Measurements from ENCODE around the gene CASZ1.

CASZ1 gene

DNA sequence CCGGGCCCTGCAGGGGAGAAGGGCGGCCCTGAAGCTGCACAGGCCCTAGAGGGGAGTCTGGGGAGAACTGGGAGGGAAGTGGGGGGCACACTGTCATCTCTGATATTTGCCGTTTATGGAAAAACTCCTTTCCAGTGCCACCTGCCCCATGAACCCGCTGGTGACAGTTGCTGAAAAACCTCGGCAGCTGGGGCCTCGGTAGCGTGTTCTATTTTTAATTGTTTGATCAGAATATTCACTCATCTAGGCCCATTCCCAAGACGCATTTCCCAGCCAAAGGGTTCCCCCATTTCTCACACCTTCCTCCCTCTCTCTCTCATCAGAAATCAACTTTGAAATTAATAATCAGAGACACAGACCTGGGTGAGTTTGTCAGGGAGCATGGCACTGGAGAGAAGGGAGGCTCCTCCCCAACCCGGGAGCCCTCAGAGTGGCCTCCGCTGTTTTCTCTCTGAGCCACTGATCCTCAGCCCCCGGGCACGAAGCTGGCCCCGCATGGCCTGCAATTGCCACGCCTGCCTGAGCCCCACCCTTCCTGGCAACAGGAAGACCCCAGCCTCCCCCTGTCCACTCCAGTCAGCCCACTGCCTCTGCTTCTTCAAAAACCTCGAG is 111.1 kb downstream of the CASZ1 start:
- DNase-seq (ENCODE audit: low read depth in 2 of 2), result no peak

DNA sequence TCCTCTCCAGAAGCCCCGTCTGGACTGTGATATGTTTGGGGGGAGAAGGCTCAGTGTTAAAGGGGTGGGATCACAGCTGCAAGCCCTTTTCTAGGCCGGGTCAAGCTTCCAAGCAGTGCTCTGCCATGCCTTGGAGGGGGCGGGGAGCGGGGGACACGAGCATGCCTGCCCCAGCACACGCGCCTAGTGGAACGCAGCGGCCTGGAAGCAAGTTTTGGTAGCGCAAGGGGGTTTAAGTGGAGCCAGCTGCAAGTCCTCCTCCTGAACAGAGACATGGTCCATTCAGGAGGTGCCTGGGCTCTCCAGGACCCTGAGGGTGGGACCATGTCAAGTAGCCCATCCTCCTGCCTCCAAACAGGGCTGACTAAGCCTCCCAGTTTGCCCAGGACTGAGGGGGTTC is 112.2 kb downstream of the CASZ1 start:
- DNase-seq (ENCODE audit: low read depth in 2 of 2), result no peak

DNA sequence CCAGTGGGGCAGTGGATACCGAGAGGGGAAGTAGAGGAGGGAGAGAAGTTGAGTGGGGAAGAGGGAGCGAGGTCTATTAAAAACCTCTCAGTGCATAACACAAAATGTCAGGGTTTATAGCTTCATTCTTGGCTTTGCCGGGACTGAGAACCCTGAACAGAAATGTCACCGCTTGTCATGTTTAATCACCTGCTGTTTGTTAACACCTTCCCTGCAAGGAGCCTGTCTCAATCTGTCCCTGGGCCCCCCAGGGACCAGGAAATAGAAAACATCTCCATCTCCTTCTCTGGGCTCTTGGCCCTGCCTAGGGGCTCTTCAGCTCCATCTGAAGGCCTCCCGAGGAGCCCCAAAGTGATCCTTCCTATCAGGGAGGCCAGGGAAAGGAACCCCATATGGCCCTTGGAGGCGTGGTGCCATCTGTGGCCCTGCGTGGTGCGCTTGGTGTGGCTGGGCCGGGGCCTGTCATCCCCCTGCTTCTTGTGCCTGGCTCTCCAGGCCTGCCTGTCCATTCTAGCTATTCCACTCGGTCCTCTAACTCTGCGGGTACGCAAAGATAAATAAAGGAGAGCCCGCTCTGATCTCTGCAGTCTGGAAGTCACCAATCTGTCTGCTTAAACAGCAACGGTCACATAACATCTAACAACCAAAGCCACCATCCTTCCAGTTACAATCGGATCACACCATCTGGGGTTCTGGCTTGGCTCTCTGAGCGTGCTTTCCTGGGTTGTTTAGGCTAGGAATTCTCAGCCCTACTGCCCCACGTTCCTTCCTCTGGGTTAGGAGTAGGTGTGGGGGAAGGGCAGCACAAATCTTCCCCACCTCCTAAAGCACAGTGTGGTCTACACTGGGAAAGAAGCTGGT is 113.8 kb downstream of the CASZ1 start:
- no peak for DNase-seq (ENCODE audit: low read depth in 2 of 2)

DNA sequence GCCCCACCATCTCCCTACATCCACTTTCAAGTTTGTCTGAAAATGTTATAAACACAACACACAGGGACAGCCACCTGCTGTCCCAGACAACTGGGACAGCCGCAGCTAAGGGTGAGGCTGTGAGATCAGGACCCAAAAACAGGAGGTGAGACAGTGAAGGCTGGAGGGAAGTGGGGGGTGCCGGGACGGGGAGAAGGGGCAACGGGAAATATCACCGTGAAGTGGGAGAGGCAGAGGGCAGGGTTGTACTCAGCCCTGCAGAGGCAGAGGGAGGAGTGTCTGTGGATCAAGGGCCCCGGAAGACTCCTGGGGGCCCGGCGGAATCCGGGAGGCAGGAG is 114.4 kb downstream of the CASZ1 start:
- DNase-seq (ENCODE audit: low read depth in 2 of 2), result no peak

DNA sequence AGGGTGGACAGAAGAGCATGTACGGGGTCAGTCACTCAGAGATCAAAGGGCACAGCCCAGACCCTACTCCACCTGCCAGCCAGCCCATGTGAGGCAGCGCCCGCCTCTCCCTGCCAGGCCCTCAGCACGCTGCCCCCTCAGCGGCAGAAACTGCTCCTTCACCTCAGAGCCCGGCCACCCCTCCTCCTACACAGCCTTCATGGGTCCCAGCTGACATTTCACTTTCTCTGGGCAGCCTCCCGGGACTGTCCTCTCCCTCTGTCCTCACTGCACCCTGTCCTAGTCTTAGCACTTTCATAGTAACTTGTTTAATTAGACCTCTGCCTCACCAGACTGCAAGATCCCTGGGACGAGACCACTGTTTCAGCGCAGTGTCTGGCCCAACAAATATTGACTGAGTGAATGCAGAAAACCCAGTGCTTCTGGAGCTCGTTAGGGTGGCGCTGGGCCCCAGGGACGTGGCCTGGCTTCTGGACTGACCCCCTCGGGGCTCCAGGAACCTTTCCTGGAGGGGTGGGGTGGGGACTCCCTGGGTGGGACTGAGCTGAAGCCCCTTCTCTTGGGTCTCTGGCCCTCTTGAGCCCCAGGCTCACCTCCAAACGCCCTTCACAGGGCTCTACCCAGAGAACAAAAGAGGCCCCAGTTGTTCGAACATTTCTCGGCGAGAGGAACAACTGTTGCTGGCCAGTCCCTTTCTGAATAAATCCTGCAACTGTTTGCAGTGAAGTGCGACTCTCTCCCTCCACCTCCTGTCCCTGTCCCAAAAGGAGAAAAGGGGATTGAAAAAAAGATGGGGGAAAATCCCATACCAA is 114.9 kb downstream of the CASZ1 start:
- DNase-seq (ENCODE audit: low read depth in 2 of 2), result no peak

DNA sequence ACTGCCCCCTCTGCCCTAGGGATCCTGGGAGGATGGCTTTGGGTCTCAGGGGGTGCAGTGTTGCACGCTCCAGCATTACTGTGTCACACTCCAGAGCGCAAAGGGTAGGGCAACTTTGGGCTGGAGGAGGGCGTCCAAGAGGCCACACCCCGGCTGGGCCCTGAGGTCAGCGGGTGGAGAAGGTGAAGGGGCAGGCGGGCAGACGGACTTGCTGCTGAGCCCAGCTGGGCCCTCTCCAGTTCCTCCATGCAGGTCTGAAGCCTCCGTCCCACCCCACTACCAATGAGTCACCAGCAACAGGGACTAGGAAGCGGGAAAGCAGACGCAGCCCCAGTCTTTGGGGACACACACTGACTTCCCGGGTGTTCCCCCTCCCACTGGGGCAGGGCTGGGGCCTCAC is 116.0 kb downstream of the CASZ1 start:
- no peak for DNase-seq (ENCODE audit: low read depth in 2 of 2)

DNA sequence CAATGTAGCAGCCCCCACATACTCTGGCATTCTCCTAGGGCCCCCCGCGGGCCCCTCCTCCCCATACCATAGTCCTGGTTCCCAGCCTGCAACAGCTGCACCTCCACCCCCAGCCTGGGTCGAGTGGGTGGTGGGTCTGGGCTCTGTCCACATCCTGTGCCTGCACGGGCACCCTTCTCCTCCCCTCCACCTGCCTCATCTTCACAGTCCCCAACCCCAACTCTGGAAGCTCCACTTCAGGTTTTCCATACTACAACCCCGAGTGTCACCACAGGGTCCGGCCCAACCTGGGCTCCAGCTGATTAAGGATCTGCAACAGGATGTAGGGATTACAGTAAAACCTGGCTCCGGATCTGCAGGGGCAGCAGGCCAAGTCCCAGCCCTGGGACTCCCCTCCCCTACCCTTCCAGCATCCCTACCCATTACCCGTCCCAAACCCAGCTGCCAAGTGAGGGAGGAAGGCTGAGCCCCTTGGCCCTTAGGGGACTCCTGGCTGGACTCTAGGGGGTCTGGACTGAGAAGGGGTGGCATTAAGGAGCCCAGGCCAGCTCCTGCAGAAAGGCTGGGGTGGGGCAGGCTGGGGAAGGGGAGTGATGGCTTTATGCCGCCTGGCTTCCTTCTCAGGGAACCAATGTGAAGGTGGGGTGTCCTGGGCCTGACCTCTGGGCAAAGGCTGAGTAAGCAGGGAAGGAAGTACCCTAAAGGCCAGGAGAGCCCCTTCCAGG is 116.8 kb downstream of the CASZ1 start:
- DNase-seq (ENCODE audit: low read depth in 2 of 2), result no peak

DNA sequence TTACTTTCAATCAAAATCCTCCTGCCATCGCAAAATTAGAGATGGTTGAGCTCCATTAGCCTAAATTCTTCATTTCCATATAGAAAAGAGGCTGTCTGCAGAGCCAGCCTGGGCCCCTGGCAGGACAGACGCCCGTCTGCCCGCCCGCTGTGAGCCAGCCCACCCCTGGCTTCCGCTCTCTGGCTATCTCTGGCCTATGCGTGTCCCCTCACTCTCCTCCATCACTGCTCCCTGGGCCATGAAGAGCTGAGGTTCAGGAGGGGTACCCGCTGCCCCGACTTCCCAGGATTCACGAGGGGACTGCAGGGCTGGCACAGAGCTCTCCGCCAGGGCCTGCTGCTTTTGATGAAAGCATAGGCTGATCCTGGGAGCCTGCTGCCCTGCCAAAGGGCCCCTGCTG is 117.6 kb downstream of the CASZ1 start:
- no peak for DNase-seq (ENCODE audit: low read depth in 2 of 2)

DNA sequence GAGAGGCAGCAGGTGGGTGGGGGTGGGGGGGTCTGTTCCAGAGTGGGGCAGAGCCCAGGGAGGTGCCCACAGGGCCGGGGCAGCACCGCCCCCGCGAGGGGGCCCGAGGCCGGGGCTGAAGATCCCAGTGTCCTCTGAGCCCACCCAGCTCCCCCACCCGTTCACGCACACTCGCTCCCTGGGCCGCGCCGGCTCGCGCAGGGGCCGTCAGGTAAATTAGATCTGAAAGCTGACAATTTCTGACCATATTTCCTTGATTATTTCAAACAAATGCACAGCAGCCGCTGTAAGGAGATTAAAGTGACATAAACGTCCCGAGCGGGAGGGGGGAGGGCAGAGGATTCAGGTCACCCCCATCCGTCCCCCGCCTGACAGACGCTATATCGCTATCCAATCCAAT is 118.0 kb downstream of the CASZ1 start:
- no peak for DNase-seq (ENCODE audit: low read depth in 2 of 2)

DNA sequence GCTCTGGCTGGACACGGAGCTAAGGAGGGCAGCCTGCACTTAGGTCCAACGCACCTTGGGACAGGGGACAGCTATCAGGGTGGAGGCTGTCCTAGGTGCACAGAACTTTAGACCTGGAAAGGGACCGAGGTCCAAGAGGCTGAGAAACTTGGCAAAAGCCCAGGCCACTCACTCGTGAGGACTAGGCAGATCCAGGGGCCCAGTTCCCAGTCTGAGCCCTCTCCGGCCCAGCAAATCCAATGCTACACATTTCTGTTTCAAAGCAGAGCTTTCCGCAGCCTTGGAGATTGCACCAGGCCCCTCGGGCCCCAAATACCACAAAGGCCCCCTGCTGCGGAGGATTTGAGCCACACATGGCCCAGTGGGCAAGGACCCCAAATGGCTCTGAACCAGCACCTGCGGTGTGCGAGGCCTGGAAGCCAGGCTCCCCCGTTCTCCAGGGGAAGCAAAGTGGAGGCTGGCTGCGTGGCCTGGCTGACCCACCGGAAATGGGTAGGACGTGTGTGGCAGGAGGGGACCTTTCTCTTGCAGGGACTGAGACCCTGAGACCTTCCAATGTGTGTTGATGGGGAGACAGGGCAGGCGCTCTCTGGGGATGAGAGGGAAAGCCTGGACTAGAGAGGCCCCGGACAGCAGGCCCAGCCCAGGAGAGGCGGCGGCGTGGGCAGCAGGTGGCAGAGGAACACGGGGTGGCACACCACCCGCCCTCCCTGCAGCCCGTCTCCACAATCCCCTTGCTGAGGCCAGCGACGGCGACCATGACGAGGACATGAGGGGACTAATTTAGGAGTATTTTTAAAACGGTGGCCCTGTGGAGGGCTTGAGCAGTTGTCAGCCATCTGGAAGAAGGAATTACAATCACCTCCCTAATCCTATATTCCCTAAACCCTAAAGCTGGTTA is 118.7 kb downstream of the CASZ1 start:
- DNase-seq (ENCODE audit: low read depth in 2 of 2), result no peak

DNA sequence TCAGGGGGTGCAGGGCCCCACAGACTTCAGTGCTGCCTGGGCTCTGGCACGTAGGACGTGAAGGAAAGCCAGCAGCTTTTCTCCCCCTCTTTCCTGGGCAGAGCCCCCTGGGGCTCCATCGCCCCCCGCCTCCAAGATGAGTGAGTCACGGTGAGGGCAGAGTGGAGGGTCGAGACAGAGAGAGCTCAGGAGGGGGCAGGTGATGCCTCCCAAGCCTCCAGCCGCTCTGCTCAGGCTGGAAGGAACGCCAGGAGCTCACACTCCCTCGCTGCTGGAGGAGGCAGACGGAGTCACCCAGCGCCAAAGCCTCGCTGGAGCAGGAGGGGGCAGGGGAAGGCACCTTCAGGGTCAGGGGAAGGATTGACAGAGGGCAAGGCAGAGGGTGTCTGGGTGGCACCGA is 119.5 kb downstream of the CASZ1 start:
- no peak for DNase-seq (ENCODE audit: low read depth in 2 of 2)

DNA sequence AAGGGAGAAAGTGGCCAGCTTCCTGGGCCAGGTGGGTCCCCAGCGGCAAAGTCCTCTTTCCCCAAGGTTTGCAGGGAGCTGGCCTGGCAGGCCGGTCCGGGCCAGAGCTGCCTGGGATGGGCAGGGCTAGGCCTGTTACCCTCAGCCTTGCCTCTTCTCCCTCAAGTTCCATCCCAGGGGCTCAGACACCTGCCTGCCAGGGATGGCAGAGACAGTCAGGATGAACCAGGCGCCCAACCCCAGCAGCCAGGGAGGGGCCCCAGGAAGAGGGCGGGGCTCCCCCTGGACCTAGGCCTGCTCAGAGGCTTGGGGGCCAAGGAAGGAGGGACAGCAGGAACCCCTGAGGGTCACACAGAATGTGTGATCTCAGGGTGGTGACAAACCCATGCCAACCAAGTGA is 120.6 kb downstream of the CASZ1 start:
- no peak for DNase-seq (ENCODE audit: low read depth in 2 of 2)

DNA sequence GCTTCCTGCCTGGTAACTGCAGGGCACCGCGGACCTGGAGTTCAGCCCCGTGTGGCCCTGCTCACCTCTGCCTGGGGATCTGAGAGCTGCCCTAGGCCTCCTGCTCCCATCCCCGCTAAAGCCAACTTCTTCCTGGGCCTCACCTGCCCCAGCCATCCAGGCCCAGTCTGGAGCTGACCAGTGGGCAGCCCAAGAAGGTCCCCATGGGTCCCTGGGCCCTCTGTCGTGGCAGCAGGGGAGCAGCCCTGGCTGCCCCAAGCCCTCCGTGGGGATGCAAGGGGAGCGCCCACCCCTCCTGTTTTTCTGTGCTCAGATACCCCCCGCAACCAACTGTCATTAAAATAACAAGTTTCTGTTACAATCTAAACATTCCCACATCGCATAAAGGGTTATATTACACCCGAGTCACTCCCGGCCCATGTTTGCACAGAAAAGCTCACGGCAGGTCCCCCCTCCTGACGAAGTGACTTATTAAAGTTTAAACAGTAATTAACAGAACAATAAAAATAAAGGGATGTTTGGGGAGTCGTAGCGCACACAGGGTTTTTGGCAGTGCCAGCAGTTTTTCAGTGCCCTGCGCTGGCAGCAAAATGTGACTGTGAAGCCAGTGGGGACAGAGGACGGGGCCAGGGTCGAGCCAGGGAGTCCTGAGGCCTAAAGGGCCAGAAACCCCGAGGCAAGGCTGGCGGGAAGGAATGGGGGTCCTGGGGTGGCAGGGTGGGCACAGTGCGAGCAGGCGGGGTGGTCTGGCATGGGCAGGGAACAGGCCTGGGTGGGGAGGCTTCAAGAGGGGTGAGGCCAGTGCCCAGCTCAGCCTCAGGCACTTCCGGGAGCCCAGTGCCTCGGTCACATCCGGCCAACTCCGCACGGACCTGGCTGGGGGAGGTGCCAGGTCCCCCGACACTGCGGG is 121.5 kb downstream of the CASZ1 start:
- DNase-seq (ENCODE audit: low read depth in 2 of 2), result no peak

DNA sequence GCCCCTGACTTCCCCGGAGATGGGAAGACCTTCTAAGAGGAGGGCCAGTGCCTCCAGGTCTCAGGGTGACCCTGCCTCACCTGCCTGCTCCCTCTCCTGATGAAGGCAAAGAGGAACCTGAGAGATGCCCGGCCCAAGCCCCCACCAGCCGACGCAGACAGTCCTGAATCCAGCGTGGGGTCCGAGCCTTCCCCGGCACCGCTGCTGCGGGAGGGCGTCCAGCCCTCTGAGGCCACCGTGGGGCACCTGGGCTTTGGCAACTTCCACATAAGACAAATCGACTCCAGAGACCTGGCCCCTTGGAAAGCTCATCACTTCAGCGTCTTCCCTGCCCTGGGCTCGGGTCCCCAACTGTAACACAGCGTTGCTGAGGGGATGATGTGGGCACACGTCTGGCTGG is 122.2 kb downstream of the CASZ1 start:
- no peak for DNase-seq (ENCODE audit: low read depth in 2 of 2)

DNA sequence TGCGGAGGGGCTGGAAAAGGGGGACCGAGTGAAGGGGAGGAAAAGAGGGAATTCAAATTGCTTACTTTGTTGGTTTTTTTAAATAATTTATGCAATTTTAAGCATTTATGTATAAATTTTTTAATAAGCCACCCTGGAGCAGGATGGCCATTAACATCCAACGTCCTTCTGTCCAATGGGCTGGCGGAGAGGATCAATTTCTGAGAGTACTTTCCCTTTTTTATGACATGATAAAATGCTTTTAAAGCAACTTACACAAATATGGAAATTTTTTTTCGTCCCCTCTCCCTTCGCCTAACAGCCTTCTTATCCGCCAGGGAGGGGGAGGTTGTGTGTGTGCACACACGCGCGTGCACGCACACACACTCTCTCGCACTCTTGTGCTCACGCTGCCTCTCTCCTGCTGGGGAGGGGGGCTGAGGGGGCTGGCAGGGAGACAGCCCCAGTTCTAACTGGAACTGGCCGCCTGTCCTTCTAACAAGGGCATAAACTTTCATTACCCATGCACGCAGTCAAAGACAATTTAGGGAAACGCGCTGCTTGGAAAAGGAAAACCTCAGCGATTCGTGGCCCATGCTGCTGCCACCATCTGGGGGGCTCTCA is 123.2 kb downstream of the CASZ1 start:
- DNase-seq (ENCODE audit: low read depth in 2 of 2), result no peak

DNA sequence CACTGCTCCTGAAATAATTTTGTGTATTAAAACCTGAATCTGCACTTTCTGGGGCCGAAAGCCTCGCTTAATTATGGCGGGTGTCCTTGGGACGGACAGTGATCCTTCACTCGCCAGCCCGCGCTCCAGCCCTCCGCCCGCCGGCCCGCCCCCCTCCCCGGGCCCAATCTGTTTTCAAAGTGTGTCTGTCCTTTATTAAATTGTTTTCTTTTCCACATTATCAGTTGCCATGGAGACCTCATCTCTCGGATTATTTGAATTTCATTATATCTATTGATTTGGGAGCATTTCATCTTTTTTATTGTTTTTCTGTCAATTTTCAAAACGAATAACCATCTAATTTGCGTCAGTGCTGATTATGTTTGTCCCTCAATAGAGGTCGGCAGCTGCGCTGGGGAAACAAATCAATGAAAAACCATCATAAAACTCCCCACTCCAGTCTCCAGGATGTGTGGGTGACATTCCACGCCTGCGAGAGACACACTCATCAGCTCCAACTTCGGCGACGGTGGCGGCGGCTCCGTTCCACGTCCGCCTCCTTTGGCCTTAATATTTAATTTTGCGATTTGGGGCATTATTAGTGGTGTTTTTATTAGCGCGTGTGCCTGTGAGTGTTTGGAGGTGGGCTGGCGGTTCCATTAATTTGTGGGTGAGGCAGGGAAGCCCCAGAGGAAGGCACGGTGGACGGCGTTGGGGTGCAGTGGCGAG is 123.9 kb downstream of the CASZ1 start:
- DNase-seq (ENCODE audit: low read depth in 2 of 2), result no peak

DNA sequence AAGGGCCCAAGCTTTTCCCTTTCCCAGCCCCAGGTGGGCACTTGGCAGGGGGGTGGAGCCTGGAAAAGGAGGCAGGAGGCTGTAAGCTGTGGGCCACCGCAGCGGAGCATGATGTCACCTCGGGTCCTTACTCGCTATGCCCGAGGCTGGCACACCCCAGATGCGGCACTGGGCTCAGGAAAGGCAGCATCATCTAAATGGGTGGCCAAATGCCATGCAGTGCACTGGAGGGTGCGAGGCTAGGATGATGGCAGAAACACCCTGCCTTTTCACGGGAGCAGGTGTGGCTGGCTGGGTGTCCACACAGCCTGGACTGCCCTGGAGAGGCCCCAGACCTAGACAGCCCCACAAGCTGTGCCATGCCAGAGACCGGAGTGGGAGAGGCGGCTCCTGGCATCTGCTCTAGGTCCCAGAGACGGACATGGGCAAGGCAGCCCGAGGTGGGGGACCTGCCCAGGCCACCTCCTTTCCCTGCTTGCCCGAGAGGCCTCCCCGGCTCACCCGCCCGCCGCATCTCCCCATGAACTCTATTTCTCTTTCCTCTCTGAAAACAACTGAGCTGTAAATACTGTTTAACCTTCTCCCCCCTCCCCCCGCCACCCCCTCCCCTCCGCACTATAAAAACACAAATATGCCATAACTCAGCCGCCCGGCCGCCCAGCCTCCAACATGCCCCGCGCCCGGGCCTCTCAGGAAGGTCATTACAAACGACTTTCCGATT is 124.7 kb downstream of the CASZ1 start:
- no peak for DNase-seq (ENCODE audit: low read depth in 2 of 2)

DNA sequence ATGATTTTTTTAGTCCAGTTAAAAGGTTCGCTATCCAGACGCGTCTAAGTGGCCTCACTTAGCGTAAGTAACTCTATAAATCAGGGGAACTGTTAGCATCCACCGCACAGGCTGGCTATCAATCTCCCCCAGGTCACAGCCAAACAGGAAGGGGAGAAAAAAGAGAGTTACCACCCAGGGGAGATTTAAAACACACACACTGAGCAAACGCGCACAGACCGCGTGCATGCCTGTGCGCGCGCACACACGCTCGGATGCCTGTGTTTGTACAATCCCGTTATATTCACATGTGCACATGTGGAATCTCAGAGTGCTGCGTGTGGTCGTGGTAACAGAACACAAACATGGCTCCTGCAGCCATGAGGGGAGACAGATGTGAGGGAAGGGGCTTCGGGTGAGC is 125.4 kb downstream of the CASZ1 start:
- DNase-seq (ENCODE audit: low read depth in 2 of 2), result no peak
